GM18951 (cell line): ENCODE measurements around the gene SLC27A2.

Experiments used
- POLR2A ChIP-seq: IDR thresholded peaks from 4 replicates; pipeline ENCODE4 v1.6.1; 2011; ENCODE audit warnings: mild to moderate bottlenecking; ENCODE audit not compliant: insufficient read length, insufficient read depth; ENCODE audit errors: extremely low read depth
- in situ Hi-C: fragments of 300-500 bp; cut with MboI; formaldehyde crosslinking; loops from one replicate; pipeline ENCODE4 v1.12.0; 2022; ENCODE audit warnings: low sequenced_read_pairs, mixed read lengths, inconsistent platforms; ENCODE audit not compliant: unreplicated experiment

SLC27A2 gene

GRCh38 chr15:50146632-50147031 is 35.4 kb upstream of the SLC27A2 start:
- in situ Hi-C loops: no loop called here
- TF ChIP-seq POLR2A: no peak

GRCh38 chr15:50148362-50148963 is 33.5 kb upstream of the SLC27A2 start:
- TF ChIP-seq POLR2A: no peak
- in situ Hi-C loops: no loop called here

- no peak for TF ChIP-seq POLR2A
- in situ Hi-C loops: no loop called here
Observed at GRCh38 chr15:50149090-50149489, 32.9 kb upstream of the SLC27A2 start.

GRCh38 chr15:50150349-50150748 is 31.6 kb upstream of the SLC27A2 start:
- no peak for TF ChIP-seq POLR2A
- in situ Hi-C loops: loop anchor here (25.0 kb wide), 1 partner anchor 1288 kb away; no protein-coding TSS in a partner anchor

- no peak for TF ChIP-seq POLR2A
- in situ Hi-C loops: loop anchor here (25.0 kb wide), 1 partner anchor 1289 kb away; no protein-coding TSS in a partner anchor
Observed at GRCh38 chr15:50150851-50151250, 31.1 kb upstream of the SLC27A2 start.

- in situ Hi-C loops: loop anchor here (25.0 kb wide), 1 partner anchor 1289 kb away; no protein-coding TSS in a partner anchor
- no peak for TF ChIP-seq POLR2A
Observed at GRCh38 chr15:50151476-50151875, 30.5 kb upstream of the SLC27A2 start.

GRCh38 chr15:50158236-50158635 is 23.8 kb upstream of the SLC27A2 start:
- in situ Hi-C loops: loop anchor here (25.0 kb wide), 1 partner anchor 1296 kb away; no protein-coding TSS in a partner anchor

GRCh38 chr15:50162969-50163718 is 18.9 kb upstream of the SLC27A2 start:
- no peak for TF ChIP-seq POLR2A
- in situ Hi-C loops: loop anchor here (25.0 kb wide), 1 partner anchor 1301 kb away; no protein-coding TSS in a partner anchor

- in situ Hi-C loops: loop anchor here (25.0 kb wide), 1 partner anchor 1302 kb away; no protein-coding TSS in a partner anchor
- no peak for TF ChIP-seq POLR2A
Observed at GRCh38 chr15:50163719-50164410, 18.1 kb upstream of the SLC27A2 start.

- in situ Hi-C loops: loop anchor here (25.0 kb wide), 1 partner anchor 1302 kb away; no protein-coding TSS in a partner anchor
- no peak for TF ChIP-seq POLR2A
Observed at GRCh38 chr15:50164458-50164857, 17.5 kb upstream of the SLC27A2 start.

- in situ Hi-C loops: loop anchor here (25.0 kb wide), 1 partner anchor 1304 kb away; no protein-coding TSS in a partner anchor
Observed at GRCh38 chr15:50166216-50166615, 15.8 kb upstream of the SLC27A2 start.

GRCh38 chr15:50167110-50167509 is 14.9 kb upstream of the SLC27A2 start:
- in situ Hi-C loops: loop anchor here (25.0 kb wide), 1 partner anchor 1305 kb away; no protein-coding TSS in a partner anchor
- TF ChIP-seq POLR2A: no peak

More at GRCh38 chr15:50166216-50166615, 15.8 kb upstream of the SLC27A2 start:
- TF ChIP-seq POLR2A: no peak

GRCh38 chr15:50168379-50168778 is 13.6 kb upstream of the SLC27A2 start:
- no peak for TF ChIP-seq POLR2A
- in situ Hi-C loops: loop anchor here (25.0 kb wide), 1 partner anchor 1306 kb away; no protein-coding TSS in a partner anchor
